Measurements from ENCODE around the gene BCAS3.

BCAS3 gene

DNA sequence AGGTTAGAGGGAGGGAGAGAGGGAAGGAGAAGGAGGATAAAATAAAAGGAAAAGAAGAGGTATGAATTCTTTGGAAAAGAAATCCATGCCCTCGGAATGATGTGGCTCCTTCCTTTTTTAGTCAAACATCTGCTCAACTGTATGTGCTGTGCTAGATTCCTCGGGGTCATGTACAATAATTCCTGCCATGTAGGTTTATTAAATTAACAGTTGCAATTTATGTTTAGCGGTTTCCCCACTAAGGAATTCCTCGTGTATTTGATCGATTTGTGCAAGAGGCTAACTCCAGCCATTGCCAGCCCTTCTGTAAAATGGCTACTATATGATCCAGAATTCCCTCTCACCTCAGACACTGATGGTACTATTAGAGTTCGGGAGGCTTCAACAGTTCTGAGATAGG, 639.0 kb downstream of the BCAS3 start:
- no peak for DNase-seq (ENCODE audit: low spot score)

DNA sequence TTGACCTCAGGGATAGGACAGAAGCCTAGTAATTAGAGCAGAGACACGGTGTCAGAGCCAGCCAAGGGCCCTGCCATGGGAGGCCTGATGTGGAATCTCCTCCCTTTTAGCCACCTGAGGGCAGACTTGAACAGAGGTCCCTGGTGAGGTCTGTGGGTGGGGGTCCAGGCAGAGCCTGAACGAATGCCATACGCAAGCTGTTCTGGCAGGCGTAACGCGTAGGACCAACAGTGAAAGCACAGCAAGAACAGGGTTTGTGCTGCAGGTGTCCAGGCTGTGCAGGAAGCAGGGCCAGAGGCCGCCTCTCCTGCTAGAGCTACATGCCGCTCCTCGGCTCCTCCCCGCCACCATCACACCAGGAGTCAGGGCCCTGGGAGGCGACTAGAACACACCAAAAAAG, 640.1 kb downstream of the BCAS3 start:
- peak; percentile 64 for DNase-seq (ENCODE audit: low spot score)

DNA sequence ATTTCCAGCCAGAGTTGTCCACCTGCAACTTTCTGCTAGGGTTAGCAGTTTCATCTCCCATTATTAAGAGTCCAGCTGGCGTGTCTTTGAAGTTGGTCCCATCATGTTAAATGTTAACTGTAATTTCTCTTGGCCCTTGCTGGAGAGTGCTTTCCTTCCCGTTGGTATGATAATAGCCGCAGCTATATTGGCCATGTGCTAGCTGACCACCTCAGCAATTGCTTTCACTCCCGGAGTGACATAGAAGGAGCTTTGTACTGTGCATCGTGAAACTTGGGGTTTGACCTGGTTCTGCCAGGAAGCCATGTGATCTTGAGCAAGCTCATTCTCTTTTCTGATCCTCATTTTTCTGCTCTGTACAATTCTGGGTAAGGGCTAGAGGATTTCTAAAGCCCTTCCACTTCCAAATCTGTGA, 641.0 kb downstream of the BCAS3 start:
- DNase-seq (ENCODE audit: low spot score) = no peak

DNA sequence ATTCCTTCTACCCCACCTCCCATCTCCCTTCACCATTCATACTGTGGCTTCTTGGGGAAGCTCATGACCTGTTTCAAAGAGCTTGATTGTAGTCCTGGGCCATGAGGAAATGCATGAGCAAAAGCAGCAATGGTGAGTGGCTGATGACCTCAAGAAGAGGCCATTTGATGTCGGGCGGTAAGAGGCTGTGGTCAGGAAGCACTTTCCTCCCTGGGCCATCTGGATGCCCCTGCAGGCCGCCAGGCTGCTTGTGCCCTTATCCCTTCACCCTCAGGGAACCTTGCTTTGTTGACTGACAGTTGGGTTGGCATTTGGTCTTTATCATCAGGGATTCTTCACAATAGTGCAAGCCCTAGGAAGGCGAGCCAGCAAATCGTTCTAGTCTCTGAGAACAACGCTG, 643.7 kb downstream of the BCAS3 start:
- no peak for DNase-seq (ENCODE audit: low spot score)

DNA sequence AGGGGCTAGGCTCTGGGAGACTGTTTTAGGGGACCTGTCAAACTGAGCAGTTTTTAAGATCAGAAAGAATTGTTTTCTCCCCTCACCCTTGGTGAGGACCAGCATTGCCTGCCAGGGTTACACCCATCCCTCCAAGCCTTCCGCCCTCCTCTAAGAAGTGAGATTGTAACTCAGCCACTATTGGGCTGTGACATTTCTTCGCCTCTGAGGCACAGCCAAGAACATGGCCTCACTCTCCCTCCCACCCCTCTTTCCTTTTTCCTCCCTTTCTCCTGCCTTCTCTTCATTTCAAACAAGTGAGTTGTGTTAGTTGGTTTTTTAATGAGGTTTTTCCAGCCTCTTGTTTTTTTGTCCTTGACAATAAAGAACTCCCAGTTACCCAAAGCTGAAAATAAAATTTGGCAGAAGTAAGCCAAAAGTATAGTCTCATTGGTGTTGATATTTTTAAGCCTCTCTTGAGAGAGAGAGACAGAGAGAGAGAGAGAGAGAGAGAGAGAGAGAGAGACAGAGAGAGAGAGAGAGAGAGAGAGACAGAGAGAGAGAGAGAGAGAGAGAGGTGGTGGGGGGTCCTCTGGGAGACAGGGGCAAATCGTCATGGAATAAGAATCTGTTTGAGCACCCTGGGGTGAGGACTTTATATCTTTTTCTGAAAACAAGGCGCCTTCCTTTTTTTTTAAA, 644.8 kb downstream of the BCAS3 start:
- no peak for DNase-seq (ENCODE audit: low spot score)

DNA sequence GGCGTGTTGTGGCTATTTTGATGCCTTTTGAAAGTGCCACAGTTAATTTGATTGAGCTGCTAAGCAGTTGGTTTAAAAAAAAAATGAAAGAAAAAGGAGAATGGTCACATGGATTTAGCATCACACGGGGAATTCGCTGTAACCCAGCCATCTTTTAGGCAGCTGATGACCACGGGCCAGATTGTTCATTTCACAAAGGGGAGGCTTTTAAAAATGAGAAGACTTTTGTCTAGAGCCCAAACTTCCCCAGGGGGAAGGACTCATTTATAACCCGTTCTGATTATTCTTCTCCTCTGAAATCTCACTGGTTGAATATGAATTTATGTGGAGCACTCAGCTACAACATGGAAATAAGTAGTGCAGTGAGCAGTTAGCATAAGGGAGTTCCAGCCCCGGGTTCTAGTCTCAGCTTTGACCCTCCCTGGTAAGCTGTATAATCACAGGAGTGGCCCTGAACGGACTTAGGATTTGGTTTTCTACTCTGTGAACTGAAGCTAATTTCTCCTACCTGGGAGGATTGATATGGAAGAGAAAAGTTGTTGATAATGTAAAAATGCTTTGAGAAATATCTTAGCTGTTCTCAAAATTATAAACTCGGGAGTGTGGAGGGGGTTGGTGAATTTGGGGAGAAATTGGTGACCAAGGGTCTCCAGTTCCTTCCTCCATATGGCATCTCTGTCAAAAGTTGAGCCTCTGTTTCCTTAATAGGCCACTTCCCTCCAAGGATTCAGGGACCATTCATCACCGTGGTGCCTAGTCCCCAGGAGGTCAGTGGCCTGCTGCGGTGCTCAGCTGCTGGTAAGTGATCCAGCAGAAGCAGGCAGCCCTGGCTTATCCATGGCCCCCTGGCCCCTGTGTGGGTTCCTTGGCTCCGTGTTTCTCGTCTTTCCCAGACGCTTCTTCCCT, 645.6 kb downstream of the BCAS3 start:
- DNase-seq (ENCODE audit: low spot score) = no peak

DNA sequence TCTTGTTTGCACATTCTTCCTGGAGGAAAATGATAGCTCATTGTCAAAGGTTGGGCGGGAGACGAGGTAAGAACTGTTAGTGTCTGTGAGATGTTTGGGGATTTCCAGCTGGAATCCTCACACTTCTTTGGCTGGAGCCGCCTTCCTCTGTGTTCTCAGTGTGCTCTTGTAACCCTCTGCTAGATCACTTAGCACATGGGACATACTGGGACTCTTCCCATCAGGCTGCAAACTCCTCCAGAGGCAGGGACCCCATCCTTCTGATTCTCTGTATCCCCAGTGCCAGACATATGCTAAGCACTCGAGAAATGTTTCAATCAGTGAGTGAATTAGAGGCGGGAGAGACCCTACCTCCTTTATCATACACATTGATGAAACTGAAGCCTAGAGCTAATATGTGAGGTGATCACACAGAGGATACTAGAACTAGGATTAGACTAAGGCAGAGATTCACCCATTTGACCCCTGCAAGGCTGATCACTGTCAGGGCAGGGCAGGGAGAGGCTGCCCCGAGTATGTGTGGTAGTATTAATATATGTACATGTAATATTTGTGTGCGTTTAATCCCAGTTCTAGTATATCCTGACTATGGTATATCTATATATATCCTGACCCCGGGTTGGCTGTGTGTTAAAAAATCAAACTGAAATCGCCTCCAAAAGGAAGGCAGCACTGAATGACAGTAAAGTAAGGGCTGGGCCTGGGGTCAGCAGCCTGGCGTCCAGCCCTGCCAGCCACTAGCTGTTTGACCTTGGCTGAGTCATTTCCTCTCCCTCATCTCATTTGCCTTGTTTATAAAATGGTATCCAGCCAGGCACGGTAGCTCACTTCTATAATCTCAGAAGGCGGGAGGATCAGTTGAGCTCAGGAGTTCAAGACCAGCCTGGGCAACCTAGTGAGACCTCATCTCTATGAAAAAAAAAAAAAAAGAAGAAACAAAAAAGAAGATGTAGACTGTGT, 646.5 kb downstream of the BCAS3 start:
- DNase-seq (ENCODE audit: low spot score) = no peak

DNA sequence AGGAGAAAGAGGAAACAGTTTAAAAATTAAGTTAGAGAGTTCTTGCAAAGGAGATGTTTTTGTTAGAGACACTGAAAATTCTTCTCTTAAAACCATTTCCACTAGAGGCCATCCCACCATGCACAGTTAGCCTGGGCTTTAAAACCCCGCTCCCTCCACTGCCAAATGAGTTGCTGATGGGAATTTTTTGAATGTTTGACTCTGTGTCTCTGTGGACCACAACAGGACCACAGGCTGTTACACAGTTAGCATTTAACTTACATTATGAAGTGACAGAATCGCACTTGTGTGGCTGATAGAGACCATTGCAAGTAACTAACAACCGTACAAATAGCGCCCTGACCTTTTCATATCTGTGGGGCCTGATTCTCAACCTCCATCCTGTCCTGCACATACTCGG, 647.3 kb downstream of the BCAS3 start:
- no peak for DNase-seq (ENCODE audit: low spot score)

DNA sequence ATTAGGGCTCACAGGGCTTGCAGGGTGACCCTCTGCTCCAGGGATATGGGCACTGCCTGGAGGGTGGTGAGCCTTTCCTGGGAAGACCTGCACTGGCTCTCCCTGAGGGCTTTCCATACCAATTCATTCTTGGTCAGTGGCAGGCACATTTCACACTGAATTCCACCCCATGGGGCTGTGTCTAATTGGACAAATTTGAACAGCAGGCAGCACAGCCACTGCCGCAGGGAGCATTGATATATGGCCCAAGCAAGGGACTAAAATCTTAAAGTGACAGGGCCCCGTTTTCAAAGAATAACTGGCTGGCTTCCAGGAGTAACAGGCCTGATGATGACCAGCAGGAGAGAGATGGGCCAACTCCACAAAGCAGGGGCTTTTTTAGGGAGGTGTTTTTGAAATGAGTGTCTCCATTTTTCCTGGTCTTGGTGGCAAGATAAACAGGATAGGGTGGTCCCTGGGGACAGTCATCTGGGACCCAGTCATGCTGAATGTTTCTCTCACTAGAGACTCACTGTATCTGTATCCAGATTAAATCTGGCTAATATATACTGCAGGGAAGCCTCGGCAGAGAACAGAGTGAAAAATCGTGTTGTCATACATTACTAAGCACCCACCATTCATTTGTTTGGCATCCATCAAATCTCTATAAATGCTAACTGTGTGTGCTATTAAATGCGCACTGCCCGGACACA, 647.9 kb downstream of the BCAS3 start:
- DNase-seq (ENCODE audit: low spot score) = peak; percentile 88

DNA sequence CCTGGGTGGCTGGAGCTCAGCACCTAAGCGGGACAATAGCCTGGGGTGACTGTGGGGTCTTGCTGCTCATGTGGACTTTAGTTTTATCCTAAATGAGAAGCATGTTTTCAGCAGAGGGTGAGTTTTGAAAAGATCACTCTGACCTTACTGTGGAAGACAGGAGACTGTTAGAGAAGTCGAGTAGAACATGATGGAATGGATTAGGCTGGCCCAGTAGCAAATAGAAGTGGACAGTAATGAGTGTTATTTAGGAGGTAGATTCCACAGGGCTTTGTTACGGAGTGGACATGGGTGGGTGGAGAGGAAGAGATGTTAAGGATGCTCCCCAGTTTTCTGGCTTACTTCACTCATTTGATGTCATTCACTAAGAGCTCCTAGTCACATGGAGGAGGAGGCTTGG, 648.7 kb downstream of the BCAS3 start:
- DNase-seq (ENCODE audit: low spot score) = no peak

DNA sequence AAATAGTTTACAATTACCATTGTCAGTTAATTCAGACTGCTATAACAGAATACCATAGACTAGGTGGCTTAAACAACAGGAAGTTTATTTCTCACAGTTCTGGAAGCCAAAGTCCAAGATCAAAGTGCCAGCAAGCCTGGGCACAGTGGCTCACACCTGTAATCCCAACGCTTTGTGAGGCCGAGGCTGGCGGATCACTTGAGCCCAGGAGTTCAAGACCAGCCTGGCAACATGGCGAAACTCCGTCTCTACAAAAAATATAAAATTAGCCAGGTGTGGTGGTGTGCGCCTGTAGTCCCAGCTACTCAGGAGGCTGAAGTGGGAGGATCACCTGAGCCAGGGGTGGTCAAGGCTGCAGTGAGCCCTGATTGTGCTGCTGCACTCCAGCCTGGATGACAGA, 650.7 kb downstream of the BCAS3 start:
- DNase-seq (ENCODE audit: low spot score) = no peak

DNA sequence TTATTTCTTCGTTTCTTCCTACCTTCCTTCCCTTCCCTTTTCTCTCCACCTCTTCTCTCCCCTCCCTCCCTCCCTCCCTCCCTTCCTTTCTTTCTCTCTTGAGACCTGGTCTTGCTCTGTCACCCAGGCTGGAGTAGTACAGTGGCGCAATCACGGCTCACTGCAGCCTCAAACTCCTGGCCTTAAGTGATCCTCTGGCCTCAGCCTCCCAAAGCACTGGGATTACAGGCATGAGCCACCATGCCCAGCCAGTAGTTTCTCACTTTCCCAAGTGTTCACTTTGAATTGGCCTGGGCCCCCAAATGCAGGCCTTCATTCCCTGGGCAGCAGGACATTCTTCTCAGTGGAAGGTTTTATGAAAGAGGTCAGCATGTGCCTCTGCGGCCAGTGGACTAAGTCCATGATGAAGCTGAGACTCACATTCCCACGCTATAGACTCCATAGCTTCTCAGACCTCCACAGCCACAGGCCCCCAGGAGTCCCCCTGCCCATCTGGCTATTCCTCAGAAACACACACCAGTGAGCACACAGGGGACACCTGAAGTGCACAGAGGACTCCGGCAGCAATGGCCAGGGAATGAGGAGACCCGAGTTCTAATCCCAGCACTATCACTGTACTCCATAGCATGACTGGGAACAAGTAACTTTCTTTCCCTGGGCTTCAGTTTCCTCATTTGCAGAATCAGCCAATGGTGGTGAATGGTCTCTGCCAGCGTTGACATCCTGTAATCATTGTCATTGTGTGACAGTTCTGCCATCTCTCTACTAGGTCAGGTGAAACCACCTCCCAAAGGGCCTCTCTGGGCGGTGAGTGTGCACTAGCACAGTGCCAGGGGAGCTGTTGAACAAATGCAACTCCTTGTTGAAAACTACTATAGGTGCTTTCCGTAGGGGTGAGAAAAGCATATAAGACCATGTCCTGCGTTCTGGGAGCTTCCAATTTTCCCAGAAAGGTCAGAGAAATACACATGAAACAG, 652.8 kb downstream of the BCAS3 start:
- no peak for DNase-seq (ENCODE audit: low spot score)

DNA sequence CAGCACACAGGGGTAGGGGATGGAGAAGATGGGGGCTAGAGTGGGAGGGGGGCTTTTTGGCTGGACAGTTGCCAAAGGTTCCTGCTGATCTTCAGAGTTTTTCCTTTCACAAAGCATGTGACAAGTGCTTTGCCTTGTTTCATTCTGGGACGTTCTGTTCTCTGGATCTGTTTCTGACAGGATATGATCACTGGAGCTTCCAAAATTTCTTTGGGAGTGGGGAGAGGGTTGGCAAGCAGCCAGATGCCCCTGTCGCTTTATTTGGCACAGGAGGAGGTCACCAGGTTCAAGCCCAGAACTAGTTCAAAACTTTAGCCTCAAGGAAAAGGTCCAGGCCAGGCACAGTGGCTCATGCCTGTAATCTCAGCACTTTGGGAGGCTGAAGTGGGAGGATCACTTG, 653.5 kb downstream of the BCAS3 start:
- DNase-seq (ENCODE audit: low spot score) = no peak

DNA sequence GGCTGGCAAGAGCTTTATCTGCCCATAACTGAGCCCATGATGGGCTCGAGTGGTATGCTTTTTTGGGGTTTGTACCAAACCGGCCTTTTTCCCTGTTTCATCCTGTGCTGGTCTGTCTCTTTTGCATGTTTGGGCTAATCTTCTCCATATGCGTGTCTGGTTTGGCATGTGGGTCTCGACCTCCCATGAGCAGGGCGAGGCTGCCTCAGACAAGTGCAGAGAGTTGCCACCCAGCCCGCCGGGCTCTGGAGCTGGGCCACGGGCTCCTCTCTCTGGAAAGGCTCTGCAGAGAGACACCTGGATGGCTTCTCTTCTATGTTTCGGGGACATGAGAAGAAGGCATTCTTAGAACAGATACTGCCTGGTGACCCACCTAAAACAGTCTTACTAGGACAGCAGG, 654.2 kb downstream of the BCAS3 start:
- DNase-seq (ENCODE audit: low spot score) = no peak

DNA sequence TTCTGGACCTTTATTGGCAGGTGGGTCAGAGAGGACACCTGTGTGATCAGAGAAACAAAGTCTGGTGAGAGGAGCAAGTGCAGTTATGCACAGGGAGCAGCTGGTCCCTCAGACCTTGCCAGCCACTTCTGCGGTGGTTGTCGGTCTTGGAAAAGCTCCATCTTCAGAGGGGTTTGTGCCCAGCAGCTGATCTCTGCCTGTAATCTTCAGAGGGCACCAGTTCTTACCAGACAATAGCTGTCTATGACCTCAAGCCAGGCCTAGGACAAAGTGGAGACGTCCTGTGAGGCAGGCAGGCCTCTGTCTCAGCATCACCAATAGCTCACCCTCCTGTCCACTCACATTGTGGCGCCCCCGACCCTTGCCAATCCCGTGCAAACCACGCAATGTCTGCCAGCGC, 655.5 kb downstream of the BCAS3 start:
- DNase-seq (ENCODE audit: low spot score) = no peak

DNA sequence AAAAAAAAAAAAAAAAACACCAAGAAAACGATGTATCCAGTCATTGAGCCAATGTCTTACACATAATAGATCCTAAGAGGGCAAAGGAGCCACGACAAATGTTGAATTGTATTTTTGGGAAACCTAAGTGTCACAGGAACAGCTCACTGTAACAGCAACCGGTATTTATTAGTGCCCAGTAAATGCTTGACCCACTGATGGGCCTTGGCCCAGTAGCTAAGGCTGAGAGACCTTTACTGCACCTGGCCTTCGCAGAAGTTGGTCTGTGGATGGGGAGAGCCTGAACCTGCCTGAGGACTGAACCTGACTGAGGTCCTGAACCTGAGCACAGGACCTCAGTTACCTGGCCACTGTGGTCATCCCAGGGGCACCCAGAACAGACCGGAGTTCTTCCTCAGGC, 657.0 kb downstream of the BCAS3 start:
- no peak for DNase-seq (ENCODE audit: low spot score)

DNA sequence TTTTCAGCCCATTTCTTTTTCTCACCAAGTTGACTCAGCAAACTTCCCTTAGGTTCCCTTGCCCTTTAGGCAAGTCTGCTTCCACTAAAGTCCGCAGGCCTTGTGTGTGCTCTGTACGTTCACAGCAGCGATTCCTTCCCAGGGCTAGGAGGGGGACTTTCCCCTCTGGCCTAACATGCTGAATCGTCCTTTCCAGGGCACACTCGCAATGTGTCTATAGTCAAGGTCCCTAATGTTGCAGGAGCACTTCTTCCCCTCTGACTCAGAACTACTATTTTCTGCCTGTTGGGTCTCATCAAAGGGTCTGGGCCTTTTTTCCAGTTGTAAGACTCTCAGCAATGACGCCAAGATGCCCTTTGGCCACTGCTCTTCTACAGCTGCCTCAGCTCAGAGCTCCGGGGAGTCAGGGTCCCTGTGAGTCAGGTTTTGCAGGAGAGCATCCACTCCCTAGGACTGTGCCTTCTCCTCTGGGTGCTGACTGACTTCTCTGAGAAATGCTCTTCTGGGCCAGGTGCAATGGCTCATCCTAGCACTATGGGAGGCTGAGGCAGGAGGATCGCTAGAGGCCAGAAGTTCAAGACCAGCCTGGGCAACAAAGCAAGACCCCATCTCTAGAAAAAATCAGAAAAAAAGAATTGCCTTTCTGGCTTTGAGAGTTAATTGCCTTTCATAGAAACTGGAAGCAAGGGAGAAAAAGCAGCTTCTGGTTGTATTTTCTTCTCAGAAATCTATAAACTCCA, 657.6 kb downstream of the BCAS3 start:
- DNase-seq (ENCODE audit: low spot score) = no peak

DNA sequence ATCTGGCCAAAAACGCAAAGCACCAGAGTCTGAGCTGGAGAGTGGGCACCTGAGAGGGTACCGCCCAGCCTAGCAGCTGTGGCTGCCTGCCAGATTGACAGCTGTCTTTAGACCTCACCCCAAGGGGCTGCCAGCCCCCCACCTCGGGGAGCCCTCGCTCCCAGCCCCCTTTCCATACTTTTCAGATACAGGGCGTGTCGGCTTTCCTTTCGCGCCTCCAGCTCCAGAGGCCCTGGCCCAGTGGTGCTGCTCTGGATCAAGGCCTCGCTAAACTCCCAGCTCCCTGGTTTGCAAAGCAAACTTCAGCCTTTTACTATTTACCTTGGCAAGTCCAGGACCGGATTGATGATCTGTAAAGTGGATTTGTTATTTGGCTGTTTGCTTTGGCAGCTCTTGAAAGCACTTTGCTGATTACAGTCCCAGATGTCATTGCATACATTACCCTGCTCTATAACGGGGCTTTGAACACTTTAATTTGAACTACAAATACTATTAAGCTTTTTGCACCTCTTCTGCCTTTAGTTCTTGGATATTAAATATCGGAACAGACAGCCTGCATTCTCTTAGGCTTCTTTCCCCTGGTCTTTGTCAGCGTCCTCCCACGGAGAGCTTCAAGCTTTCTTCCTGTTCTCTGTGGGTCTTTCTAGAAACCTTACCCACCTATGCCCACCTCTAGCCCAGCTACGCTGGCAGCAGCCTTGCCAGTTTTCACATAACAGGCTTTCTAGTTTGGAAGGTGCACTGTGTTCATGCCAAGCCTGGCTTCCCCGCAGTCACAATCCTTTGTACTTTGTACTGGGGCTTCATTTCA, 658.4 kb downstream of the BCAS3 start:
- DNase-seq (ENCODE audit: low spot score) = no peak

DNA sequence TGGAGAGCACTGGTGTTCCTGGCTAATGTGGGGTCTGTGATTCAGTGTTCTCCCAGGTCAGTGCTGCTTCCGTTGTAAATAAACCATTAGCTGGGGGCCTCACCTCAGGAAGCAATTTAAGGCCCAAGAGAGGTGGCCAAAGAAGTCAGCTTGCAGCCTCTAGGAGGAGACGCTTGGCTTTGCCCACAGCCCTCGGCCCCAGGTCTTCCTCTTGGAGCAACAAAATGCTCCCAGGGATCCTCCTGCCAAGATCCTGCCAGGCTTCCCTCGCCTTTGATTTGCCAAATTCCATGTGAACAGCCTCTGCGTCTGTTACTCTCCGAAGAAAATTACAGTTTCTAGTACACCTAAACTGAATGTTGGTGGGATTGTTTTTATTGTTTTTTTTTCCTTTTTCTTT, 659.6 kb downstream of the BCAS3 start:
- DNase-seq (ENCODE audit: low spot score) = no peak

All from SK-N-DZ (cell line).